DOHH2 (cell line): ENCODE data around the gene SCAMP4.

Experiments used
- EZH2phosphoT487 ChIP-seq: fragments of 200-600 bp; sonication (generic); IDR thresholded peaks from 2 replicates; pipeline ENCODE4 v1.6.1; 2017; ENCODE audit warnings: borderline replicate concordance, mild to moderate bottlenecking, antibody characterized with exemption, low read length, moderate library complexity, mixed read lengths
- TF ChIP-seq, protein P1 (sequence below): fragments of 200-600 bp; sonication (generic); IDR thresholded peaks from one replicate; pipeline ENCODE4 v1.5.1; 2014; ENCODE audit warnings: antibody characterized with exemption, mild to moderate bottlenecking, low read depth, low read length; ENCODE audit not compliant: poor library complexity, severe bottlenecking

DNA sequence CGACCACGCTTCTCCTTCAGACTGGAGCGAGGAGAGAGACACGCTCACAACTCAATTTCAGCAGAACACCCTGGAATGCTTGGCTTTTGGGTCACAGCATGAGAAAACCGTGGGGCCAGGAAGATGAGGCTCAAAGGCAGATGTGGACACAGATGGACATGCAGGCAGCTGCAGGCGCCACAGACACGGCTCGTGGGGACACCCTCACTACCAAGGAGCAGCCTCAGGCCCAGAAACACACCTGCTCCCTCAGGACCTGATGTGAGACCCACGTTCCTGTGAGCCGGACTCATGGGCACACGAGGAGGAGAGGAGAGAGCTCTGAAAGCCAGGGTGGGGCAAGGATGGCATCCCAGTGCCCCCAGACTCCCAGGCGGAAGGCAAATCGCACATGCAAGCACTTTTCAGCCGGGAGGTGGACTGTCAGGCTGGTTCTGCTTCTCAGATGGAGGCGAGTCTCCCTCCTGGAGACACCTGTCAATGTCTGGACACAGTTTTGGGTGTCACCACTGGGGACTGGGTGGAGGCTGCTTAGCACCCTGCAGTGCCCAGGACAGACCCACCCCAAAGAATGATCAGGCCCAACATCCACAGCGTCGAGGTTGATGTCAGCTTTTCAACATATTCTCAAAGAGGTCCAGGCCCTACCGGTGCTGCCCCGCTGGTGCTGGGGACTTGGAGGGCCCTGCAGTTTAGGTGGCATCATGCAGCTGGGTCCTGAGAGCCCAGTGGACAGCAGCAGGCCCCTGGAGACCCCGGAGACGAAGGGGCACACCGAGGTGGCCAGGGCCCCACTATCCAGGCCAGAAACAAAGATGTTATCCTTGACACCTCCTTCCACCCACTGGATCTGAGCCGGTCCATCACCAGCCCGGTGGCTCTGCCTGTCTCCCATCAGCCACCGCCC lies 22.2 kb upstream of the SCAMP4 start:
- TF ChIP-seq, protein P1, sequence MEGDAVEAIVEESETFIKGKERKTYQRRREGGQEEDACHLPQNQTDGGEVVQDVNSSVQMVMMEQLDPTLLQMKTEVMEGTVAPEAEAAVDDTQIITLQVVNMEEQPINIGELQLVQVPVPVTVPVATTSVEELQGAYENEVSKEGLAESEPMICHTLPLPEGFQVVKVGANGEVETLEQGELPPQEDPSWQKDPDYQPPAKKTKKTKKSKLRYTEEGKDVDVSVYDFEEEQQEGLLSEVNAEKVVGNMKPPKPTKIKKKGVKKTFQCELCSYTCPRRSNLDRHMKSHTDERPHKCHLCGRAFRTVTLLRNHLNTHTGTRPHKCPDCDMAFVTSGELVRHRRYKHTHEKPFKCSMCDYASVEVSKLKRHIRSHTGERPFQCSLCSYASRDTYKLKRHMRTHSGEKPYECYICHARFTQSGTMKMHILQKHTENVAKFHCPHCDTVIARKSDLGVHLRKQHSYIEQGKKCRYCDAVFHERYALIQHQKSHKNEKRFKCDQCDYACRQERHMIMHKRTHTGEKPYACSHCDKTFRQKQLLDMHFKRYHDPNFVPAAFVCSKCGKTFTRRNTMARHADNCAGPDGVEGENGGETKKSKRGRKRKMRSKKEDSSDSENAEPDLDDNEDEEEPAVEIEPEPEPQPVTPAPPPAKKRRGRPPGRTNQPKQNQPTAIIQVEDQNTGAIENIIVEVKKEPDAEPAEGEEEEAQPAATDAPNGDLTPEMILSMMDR: no peak
- TF ChIP-seq EZH2phosphoT487: no peak
